ENCODE results near the gene PLXNA1.
A peak's percentile ranks its signal among the peaks of the same experiment; 100 is the strongest.

The PLXNA1 gene

GRCh38 chr3:127012091-127012490 is 29.2 kb downstream of the PLXNA1 start:
- TF ChIP-seq, protein P1, sequence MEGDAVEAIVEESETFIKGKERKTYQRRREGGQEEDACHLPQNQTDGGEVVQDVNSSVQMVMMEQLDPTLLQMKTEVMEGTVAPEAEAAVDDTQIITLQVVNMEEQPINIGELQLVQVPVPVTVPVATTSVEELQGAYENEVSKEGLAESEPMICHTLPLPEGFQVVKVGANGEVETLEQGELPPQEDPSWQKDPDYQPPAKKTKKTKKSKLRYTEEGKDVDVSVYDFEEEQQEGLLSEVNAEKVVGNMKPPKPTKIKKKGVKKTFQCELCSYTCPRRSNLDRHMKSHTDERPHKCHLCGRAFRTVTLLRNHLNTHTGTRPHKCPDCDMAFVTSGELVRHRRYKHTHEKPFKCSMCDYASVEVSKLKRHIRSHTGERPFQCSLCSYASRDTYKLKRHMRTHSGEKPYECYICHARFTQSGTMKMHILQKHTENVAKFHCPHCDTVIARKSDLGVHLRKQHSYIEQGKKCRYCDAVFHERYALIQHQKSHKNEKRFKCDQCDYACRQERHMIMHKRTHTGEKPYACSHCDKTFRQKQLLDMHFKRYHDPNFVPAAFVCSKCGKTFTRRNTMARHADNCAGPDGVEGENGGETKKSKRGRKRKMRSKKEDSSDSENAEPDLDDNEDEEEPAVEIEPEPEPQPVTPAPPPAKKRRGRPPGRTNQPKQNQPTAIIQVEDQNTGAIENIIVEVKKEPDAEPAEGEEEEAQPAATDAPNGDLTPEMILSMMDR (IDR thresholded peaks at IDR 0.05; ENCODE audit: low read depth, low read length, missing control alignments): no peak
- no peak overlapping the region for H3K4me3 ChIP-seq (ENCODE audit: low read depth, low read length)
- no peak for DNase-seq (ENCODE audit: low read depth)

DNA sequence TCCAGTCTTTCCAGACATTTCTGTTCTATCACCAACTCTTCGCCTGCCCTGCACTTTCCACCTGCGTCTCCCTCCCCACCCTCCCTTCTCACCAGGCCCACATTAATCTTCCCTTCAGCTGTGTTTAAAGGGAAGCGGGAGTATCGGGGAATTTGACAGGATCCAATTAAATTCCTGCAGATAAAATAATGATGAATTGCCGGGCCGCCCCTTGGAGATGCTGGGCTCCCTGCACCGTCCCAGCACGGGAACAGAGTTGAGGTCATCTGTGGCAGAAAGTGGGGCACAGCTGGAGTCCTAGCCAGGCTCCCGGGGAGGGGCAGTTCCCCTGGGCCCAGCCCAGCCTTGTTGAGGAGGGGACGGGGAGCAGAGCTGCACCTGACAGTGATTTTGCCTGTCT is 30.3 kb downstream of the PLXNA1 start:
- TF ChIP-seq, protein P1 (IDR thresholded peaks at IDR 0.05; ENCODE audit: low read depth, low read length, missing control alignments): no peak
- no peak overlapping the region for H3K4me3 ChIP-seq (ENCODE audit: low read depth, low read length)
- no peak for DNase-seq (ENCODE audit: low read depth)

DNA sequence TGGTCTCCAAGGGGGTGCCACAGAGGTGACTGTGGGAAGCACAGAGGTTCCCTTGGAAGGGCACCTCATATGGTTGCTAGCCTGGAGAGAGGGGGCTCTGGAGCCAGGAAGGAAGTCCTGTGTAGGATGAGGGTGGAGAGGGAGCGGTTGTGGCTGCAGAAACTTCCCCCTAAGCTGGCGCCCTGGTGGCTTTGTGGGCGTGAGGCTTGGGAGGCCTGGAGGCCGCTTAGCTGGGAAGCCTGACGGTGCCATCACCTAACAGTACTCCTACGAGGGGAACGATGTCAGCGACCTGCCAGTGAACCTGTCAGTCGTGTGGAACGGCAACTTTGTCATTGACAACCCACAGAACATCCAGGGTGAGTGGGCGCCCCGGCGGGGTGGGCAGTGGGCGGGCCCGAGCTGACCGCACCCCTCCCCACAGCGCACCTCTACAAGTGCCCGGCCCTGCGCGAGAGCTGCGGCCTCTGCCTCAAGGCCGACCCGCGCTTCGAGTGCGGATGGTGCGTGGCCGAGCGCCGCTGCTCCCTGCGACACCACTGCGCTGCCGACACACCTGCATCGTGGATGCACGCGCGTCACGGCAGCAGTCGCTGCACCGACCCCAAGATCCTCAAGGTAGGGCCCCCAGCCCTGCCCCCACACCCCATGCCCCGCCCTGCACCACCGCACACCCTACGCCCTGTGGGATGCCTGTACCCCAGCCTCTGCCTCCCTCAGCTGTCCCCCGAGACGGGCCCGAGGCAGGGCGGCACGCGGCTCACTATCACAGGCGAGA is 31.0 kb downstream of the PLXNA1 start:
- TF ChIP-seq, protein P1 (IDR thresholded peaks at IDR 0.05; ENCODE audit: low read depth, low read length, missing control alignments): no peak
- no peak for DNase-seq (ENCODE audit: low read depth)
- H3K4me3 ChIP-seq (ENCODE audit: low read depth, low read length): no peak overlapping the region

DNA sequence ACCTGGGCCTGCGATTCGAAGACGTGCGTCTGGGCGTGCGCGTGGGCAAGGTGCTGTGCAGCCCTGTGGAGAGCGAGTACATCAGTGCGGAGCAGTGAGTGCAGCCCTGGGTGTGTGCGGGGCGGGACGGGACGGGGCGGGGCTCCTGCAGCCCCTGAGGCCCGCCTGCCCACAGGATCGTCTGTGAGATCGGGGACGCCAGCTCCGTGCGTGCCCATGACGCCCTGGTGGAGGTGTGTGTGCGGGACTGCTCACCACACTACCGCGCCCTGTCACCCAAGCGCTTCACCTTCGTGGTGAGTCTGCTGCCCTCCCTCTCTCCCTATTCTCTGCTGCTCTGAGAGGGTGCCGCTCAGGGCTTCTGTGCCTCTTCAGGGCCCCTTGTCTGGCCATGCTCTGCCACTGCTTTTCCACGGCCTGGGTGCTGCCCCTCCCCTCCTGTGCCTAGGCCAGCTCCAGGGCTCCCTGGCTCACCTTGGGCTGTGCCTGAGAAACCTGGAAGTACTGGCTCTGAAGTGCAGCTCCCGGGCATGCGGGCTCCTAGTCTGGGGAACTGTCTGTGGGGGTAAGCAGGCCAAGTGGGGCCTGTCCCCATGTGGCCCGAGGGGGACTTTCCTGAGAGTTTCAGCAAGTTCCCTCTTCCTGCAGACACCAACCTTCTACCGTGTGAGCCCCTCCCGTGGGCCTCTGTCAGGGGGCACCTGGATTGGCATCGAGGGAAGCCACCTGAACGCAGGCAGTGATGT is 31.8 kb downstream of the PLXNA1 start:
- TF ChIP-seq, protein P1 (IDR thresholded peaks at IDR 0.05; ENCODE audit: low read depth, low read length, missing control alignments): no peak
- H3K4me3 ChIP-seq (ENCODE audit: low read depth, low read length): no peak overlapping the region
- DNase-seq (ENCODE audit: low read depth): no peak

DNA sequence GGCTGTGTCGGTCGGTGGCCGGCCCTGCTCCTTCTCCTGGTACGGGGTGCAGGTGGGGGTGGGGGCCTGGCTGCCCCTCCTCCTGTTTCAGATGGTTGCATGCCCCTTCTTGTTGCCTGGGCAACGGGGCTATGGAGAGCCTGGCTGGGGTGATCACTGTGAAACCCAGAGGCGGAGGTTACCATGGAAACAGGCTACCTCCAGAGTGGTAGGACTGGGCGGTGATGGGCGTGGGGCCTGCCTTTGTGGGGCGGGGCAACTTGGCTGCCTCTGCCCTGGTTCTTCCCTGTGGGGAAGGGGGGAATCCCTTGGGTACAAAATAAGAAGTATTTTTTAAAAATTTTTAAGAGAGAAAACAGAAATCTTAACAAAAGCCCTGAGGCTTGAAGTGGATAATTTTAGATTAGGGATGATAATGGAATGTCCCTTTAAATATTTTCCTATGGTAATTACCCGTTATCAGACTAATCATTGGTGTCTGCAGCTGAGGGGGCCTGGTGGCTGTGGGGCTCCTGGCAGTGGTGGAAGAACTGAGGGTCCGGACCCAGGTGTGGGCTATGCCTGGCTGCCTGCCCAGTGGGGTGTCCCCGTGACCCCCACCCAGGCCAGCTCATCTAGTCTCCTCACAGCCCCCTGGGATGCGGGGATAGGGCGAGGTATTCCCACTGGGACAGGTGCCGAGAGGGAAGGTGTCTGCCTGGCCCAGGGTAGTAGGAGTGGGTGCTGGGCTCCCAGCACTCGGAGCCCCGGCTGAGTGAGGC is 32.5 kb downstream of the PLXNA1 start:
- TF ChIP-seq, protein P1 (IDR thresholded peaks at IDR 0.05; ENCODE audit: low read depth, low read length, missing control alignments): no peak
- peak; percentile 50 for DNase-seq (ENCODE audit: low read depth)
- no peak overlapping the region for H3K4me3 ChIP-seq (ENCODE audit: low read depth, low read length)

- TF ChIP-seq, protein P1 (IDR thresholded peaks at IDR 0.05; ENCODE audit: low read depth, low read length, missing control alignments): no peak
- no peak for DNase-seq (ENCODE audit: low read depth)
Measured at GRCh38 chr3:127016043-127016343, 33.1 kb downstream of the PLXNA1 start.

More at GRCh38 chr3:127016043-127016343, 33.1 kb downstream of the PLXNA1 start:
- no peak overlapping the region for H3K4me3 ChIP-seq (ENCODE audit: low read depth, low read length)

Measured in GM12864 (cell line).